Keratinocyte (primary cell): ENCODE results near the gene RNF150. TPM values are rescaled to one million over a fixed set of nuclear protein-coding genes. Genes with fewer than 3 reads are reported as not detected.

Source experiments
- DNase-seq: peaks from one replicate; pipeline ENCODE4 v3.0.0-alpha.2; 2011; ENCODE audit warnings: low read depth, missing footprints, low spot score
- FAIRE-seq: peaks from 2 replicates; lab custom pipeline; 2011; peaks lifted over from hg19 to GRCh38; lab: Jason Lieb, UNC
- H2AFZ ChIP-seq: 2 replicates; pipeline ENCODE4 v1.6.0; 2012; ENCODE audit warnings: low read length, control low read depth, inconsistent platforms; ENCODE audit not compliant: control insufficient read depth
- H3K27ac ChIP-seq: 2 replicates; pipeline ENCODE4 v1.5.1; 2011; ENCODE audit warnings: low read length; ENCODE audit not compliant: control insufficient read depth, insufficient read depth
- H3K27me3 ChIP-seq: 3 replicates; pipeline ENCODE4 v1.6.0; 2011; ENCODE audit warnings: low read length; ENCODE audit not compliant: control insufficient read depth, insufficient read depth; ENCODE audit errors: extremely low read depth
- H3K36me3 ChIP-seq, 2 experiments: 2 replicates in 1 of 2; 3 replicates in 1 of 2; pipeline ENCODE4 v1.5.1; 2011; ENCODE audit warnings: low read length in 2 of 2, mild to moderate bottlenecking in 1 of 2; ENCODE audit not compliant: control insufficient read depth in 2 of 2, insufficient read depth in 2 of 2; ENCODE audit errors: extremely low read depth in 1 of 2
- H3K4me1 ChIP-seq: 3 replicates; pipeline ENCODE4 v1.5.1; 2011; ENCODE audit warnings: low read length; ENCODE audit not compliant: control insufficient read depth, insufficient read depth; ENCODE audit errors: extremely low read depth
- H3K4me2 ChIP-seq: 3 replicates; pipeline ENCODE4 v1.6.0; 2011; ENCODE audit warnings: low read depth, low read length; ENCODE audit not compliant: control insufficient read depth, insufficient read depth; ENCODE audit errors: extremely low read depth
- H3K4me3 ChIP-seq, 3 experiments: fragments of 200-600 bp in 1 of 3; sonication (generic) in 1 of 3; 2 replicates in 2 of 3; 3 replicates in 1 of 3; pipeline ENCODE4 v1.5.1; 2011 to 2016; ENCODE audit warnings: low read length in 3 of 3, mild to moderate bottlenecking in 3 of 3, control low read depth in 2 of 3, inconsistent platforms in 1 of 3, low read depth in 1 of 3, mixed read lengths in 1 of 3, mixed run types in 1 of 3, moderate library complexity in 1 of 3; ENCODE audit not compliant: control insufficient read depth in 2 of 3, insufficient read depth in 2 of 3; ENCODE audit errors: extremely low read depth in 1 of 3
- H3K79me2 ChIP-seq: 2 replicates; pipeline ENCODE4 v1.6.0; 2012; ENCODE audit warnings: low read length; ENCODE audit not compliant: control insufficient read depth, insufficient read depth
- H3K9ac ChIP-seq: 3 replicates; pipeline ENCODE4 v1.6.0; 2011; ENCODE audit warnings: low read length; ENCODE audit not compliant: control insufficient read depth, insufficient read depth; ENCODE audit errors: extremely low read depth
- H3K9me1 ChIP-seq: 3 replicates; pipeline ENCODE4 v1.6.0; 2011; ENCODE audit warnings: low read length; ENCODE audit not compliant: control insufficient read depth, insufficient read depth; ENCODE audit errors: extremely low read depth
- H3K9me3 ChIP-seq: 2 replicates; pipeline ENCODE4 v1.5.1; 2012; ENCODE audit warnings: low read depth, low read length; ENCODE audit not compliant: control insufficient read depth
- H4K20me1 ChIP-seq: 3 replicates; pipeline ENCODE4 v1.6.0; 2011; ENCODE audit warnings: low read length; ENCODE audit not compliant: control insufficient read depth, insufficient read depth; ENCODE audit errors: extremely low read depth
- CTCF ChIP-seq, 3 experiments: IDR thresholded peaks in 1 of 3; conservative IDR thresholded peaks in 1 of 3; optimal IDR thresholded peaks in 1 of 3; 2 replicates in 2 of 3; 3 replicates in 1 of 3; pipeline versions ENCODE3 to v1.5.1; 2011; ENCODE audit warnings: low read length in 3 of 3, mild to moderate bottlenecking in 3 of 3, moderate library complexity in 2 of 3, control low read depth in 1 of 3, inconsistent platforms in 1 of 3; ENCODE audit not compliant: insufficient read depth in 2 of 3; ENCODE audit errors: extremely low read depth in 1 of 3
- EZH2 ChIP-seq: IDR thresholded peaks from one replicate; pipeline ENCODE4 v1.6.1; 2012; ENCODE audit warnings: inconsistent platforms, mild to moderate bottlenecking, low read length, moderate library complexity
- dilution Hi-C: fragments of 300-500 bp; cut with MboI; formaldehyde crosslinking; loops from one replicate; pipeline ENCODE4 v1.7.0; 2020; ENCODE audit warnings: low sequenced_read_pairs; ENCODE audit not compliant: extremely low pct_ligation_motif_present
- polyA plus RNA-seq, 5 experiments: library from polyadenylated mRNA; depleted of rRNA in 3 of 5; stranded (reverse) in 3 of 5; stranded (forward) in 1 of 5; unstranded in 1 of 5; fragments of >200 nt; gene quantifications; 1 replicate in 1 of 5; 2 replicates in 3 of 5; 3 replicates in 1 of 5; pipeline versions ENCODE4 v1.2.1 to v1.2.3, GENCODE V29; 2011 to 2012; ENCODE audit warnings: missing spikeins in 2 of 5, low read depth in 1 of 5, low replicate concordance in 1 of 5

The RNF150 gene
- polyA plus RNA-seq, 1 donor (not counting 4 experiments of a cell fraction or from before 2014, with no cell fraction given) = 0.18 TPM

- no peaks in the 10 kb centered on the region for H3K79me2 ChIP-seq
- H2AFZ ChIP-seq = no peak overlapping the region
- H3K4me1 ChIP-seq = no peaks in the 10 kb centered on the region
- no peaks in the 10 kb centered on the region for H3K9me3 ChIP-seq
- no peak overlapping the region for H3K27ac ChIP-seq
- H3K4me3 ChIP-seq = no peak overlapping the region
- FAIRE-seq = no peak
- dilution Hi-C loops = no loop called here
- no peak for DNase-seq
- H3K36me3 ChIP-seq = no peaks in the 10 kb centered on the region
- H3K27me3 ChIP-seq = no peaks in the 10 kb centered on the region
- no peaks in the 10 kb centered on the region for H4K20me1 ChIP-seq
- TF ChIP-seq EZH2 (no peak), CTCF (optimal IDR thresholded peaks at IDR 0.05 in 1 of 3, IDR thresholded peaks at IDR 0.05 in 1 of 3, conservative IDR thresholded peaks at IDR 0.05 in 1 of 3; ENCODE audit: extremely low read depth in 1 of 3, insufficient read depth in 2 of 3, low read length in 3 of 3) (no peak)
- H3K4me2 ChIP-seq = no peak overlapping the region
- H3K9me1 ChIP-seq = no peaks in the 10 kb centered on the region
- H3K9ac ChIP-seq = no peak overlapping the region
Observed at GRCh38 chr4:141009931-141010330, 123.3 kb downstream of the RNF150 start.

DNA sequence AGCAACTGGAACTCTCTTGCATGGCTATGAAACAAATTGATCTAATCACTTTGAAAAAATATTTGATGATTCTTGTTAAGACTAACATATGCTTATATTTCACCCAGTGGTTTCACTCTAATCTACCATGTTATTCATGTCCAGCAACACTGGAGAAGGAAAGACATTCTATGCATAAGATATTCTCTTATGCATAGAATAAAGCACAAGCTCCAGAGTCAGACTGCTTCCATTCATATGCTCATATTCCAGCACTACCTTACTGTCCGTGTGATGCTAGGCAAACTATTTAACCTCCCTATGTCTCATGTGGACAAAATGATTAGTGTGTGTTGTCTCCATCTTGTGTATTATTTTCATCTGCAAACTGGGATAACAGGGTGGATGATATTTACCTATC is 124.1 kb downstream of the RNF150 start:
- H3K4me1 ChIP-seq = no peaks in the 10 kb centered on the region
- H3K9me1 ChIP-seq = no peaks in the 10 kb centered on the region
- DNase-seq (no peak), FAIRE-seq (no peak)
- H3K4me3 ChIP-seq = no peak overlapping the region
- no peak overlapping the region for H3K27ac ChIP-seq
- H3K79me2 ChIP-seq = no peaks in the 10 kb centered on the region
- no peaks in the 10 kb centered on the region for H3K27me3 ChIP-seq
- dilution Hi-C loops = no loop called here
- H3K36me3 ChIP-seq = no peaks in the 10 kb centered on the region
- H4K20me1 ChIP-seq = no peaks in the 10 kb centered on the region
- no peak overlapping the region for H3K9ac ChIP-seq
- no peak overlapping the region for H2AFZ ChIP-seq
- H3K9me3 ChIP-seq = no peaks in the 10 kb centered on the region
- no peak overlapping the region for H3K4me2 ChIP-seq
- TF ChIP-seq CTCF (optimal IDR thresholded peaks at IDR 0.05 in 1 of 3, IDR thresholded peaks at IDR 0.05 in 1 of 3, conservative IDR thresholded peaks at IDR 0.05 in 1 of 3; ENCODE audit: extremely low read depth in 1 of 3, insufficient read depth in 2 of 3, low read length in 3 of 3) (no peak), EZH2 (no peak)
